H1 (cell line): ENCODE measurements around the gene MRPS6. TPM values are rescaled to one million over a fixed set of nuclear protein-coding genes. Genes with fewer than 3 reads are reported as not detected.

Source experiments
- CTCF ChIA-PET: fragments of 300-600 bp; sonication (Branson Sonifier 250); formaldehyde crosslinking; loops from one replicate; lab custom pipeline; 2021; ENCODE audit not compliant: partially characterized antibody; lab: Charles Lee
- POLR2A ChIA-PET: fragments of 300-600 bp; sonication (Branson Sonifier 250); formaldehyde crosslinking; loops from one replicate; lab custom pipeline; 2021; ENCODE audit warnings: inconsistent platforms; ENCODE audit not compliant: partially characterized antibody; lab: Charles Lee
- DNase-seq, 2 experiments: peaks; one replicate each; pipeline versions ENCODE4 v3.0.0 to v3.0.0-alpha.2; 2010 to 2022; ENCODE audit warnings: low spot score in 2 of 2, low read depth in 1 of 2, mixed read lengths in 1 of 2
- FAIRE-seq: peaks from 2 replicates; lab custom pipeline; 2011; peaks lifted over from hg19 to GRCh38; lab: Jason Lieb, UNC
- H2AFZ ChIP-seq: 2 replicates; pipeline ENCODE4 v1.8.1; 2012; ENCODE audit warnings: low read length, inconsistent platforms
- H2AK5ac ChIP-seq: 2 replicates; pipeline ENCODE4 v1.6.1; 2013; ENCODE audit warnings: low read depth, low read length
- H2BK120ac ChIP-seq: replicated peaks from 2 replicates; pipeline ENCODE3; 2013; ENCODE audit warnings: low read depth, low read length, inconsistent platforms
- H2BK12ac ChIP-seq: 2 replicates; pipeline ENCODE4 v1.6.1; 2013; ENCODE audit warnings: low read depth, low read length
- H2BK15ac ChIP-seq: 2 replicates; pipeline ENCODE4 v1.6.1; 2013; ENCODE audit warnings: low read length
- H2BK20ac ChIP-seq: 2 replicates; pipeline ENCODE4 v1.6.1; 2013; ENCODE audit warnings: low read length
- H2BK5ac ChIP-seq: 2 replicates; pipeline ENCODE4 v1.6.1; 2013; ENCODE audit warnings: low read depth, low read length
- H3K14ac ChIP-seq: 2 replicates; pipeline ENCODE4 v1.6.1; 2013; ENCODE audit warnings: inconsistent platforms; ENCODE audit not compliant: insufficient read length
- H3K18ac ChIP-seq: 2 replicates; pipeline ENCODE4 v1.6.1; 2013; ENCODE audit warnings: low read length; ENCODE audit errors: extremely low read depth
- H3K23ac ChIP-seq: 2 replicates; pipeline ENCODE4 v1.6.1; 2013; ENCODE audit warnings: inconsistent platforms; ENCODE audit not compliant: insufficient read length
- H3K23me2 ChIP-seq: 2 replicates; pipeline ENCODE4 v1.6.1; 2013; ENCODE audit warnings: low read depth, low read length
- H3K27ac ChIP-seq: 2 replicates; pipeline ENCODE4 v1.6.1; 2011; ENCODE audit warnings: low read depth, low read length, inconsistent platforms
- H3K27me3 ChIP-seq, 4 experiments: replicated peaks in 1 of 4; 1 replicate in 1 of 4; 2 replicates in 3 of 4; pipeline versions ENCODE4 v1.6.1 to v1.8.1; 2011 to 2013; ENCODE audit warnings: low read length in 3 of 4, mild to moderate bottlenecking in 3 of 4, inconsistent platforms in 2 of 4, mixed read lengths in 2 of 4, moderate library complexity in 1 of 4; ENCODE audit not compliant: control insufficient read depth in 3 of 4, insufficient read depth in 3 of 4; ENCODE audit errors: extremely low read depth in 1 of 4
- H3K36me3 ChIP-seq, 4 experiments: 2 replicates each; pipeline versions ENCODE4 v1.6.1 to v1.8.1; 2011 to 2013; ENCODE audit warnings: mild to moderate bottlenecking in 4 of 4, low read length in 3 of 4, moderate library complexity in 2 of 4, control low read depth in 1 of 4, inconsistent platforms in 1 of 4; ENCODE audit not compliant: insufficient read depth in 4 of 4, control insufficient read depth in 2 of 4
- H3K4ac ChIP-seq: replicated peaks from 2 replicates; pipeline ENCODE3; 2013; ENCODE audit warnings: low read length, low read depth, mixed read lengths, inconsistent platforms; ENCODE audit not compliant: insufficient read length
- H3K4me1 ChIP-seq, 4 experiments: replicated peaks in 1 of 4; 1 replicate in 1 of 4; 2 replicates in 3 of 4; pipeline versions ENCODE4 v1.6.1 to v1.8.1; 2011 to 2013; ENCODE audit warnings: low read length in 3 of 4, inconsistent platforms in 2 of 4, mixed read lengths in 1 of 4; ENCODE audit not compliant: insufficient read depth in 4 of 4, control insufficient read depth in 3 of 4
- H3K4me2 ChIP-seq, 2 experiments: 2 replicates each; pipeline versions ENCODE4 v1.6.1 to v1.8.1; 2011 to 2013; ENCODE audit warnings: low read depth in 2 of 2, low read length in 2 of 2, control low read depth in 1 of 2, inconsistent platforms in 1 of 2, mild to moderate bottlenecking in 1 of 2; ENCODE audit not compliant: insufficient read depth in 1 of 2
- H3K4me3 ChIP-seq, 4 experiments: fragments of 200-600, 300-600 bp in 1 of 4; sonication (generic), shearing (Covaris generic), sonication (Bioruptor Twin) in 1 of 4; 2 replicates each; pipeline versions ENCODE4 v1.5.1 to v1.8.1; 2011 to 2016; ENCODE audit warnings: low read length in 4 of 4, low read depth in 3 of 4, control low read depth in 2 of 4, inconsistent platforms in 2 of 4, mild to moderate bottlenecking in 2 of 4, mixed read lengths in 1 of 4, moderate library complexity in 1 of 4; ENCODE audit not compliant: insufficient read depth in 2 of 4; ENCODE audit errors: extremely low read depth in 1 of 4
- H3K56ac ChIP-seq: replicated peaks from 2 replicates; pipeline ENCODE3; 2013; ENCODE audit warnings: low read depth, mild to moderate bottlenecking, mixed read lengths, low read length, inconsistent platforms; ENCODE audit not compliant: insufficient read length
- H3K79me1 ChIP-seq: 2 replicates; pipeline ENCODE4 v1.6.1; 2013; ENCODE audit warnings: low read depth, low read length, control low read depth
- H3K79me2 ChIP-seq, 2 experiments: 2 replicates each; pipeline versions ENCODE4 v1.6.1 to v1.8.1; 2012 to 2013; ENCODE audit warnings: low read length in 2 of 2, mild to moderate bottlenecking in 2 of 2, inconsistent platforms in 1 of 2; ENCODE audit not compliant: insufficient read depth in 2 of 2, control insufficient read depth in 1 of 2
- H3K9ac ChIP-seq, 4 experiments: replicated peaks in 1 of 4; 1 replicate in 1 of 4; 2 replicates in 3 of 4; pipeline versions ENCODE4 v1.6.1 to v1.8.1; 2011 to 2013; ENCODE audit warnings: low read depth in 3 of 4, low read length in 3 of 4, control low read depth in 2 of 4, mild to moderate bottlenecking in 2 of 4, moderate library complexity in 2 of 4, inconsistent platforms in 1 of 4; ENCODE audit errors: extremely low read depth in 1 of 4
- H3K9me3 ChIP-seq, 2 experiments: 2 replicates each; pipeline versions ENCODE4 v1.6.1 to v1.8.1; 2012 to 2013; ENCODE audit warnings: mild to moderate bottlenecking in 2 of 2, moderate library complexity in 2 of 2, control low read depth in 1 of 2, inconsistent platforms in 1 of 2, low read depth in 1 of 2, low read length in 1 of 2, mixed read lengths in 1 of 2; ENCODE audit not compliant: insufficient read depth in 2 of 2
- H4K20me1 ChIP-seq, 2 experiments: replicated peaks in 1 of 2; 2 replicates each; pipeline versions ENCODE3 to v1.8.1; 2011 to 2013; ENCODE audit warnings: inconsistent platforms in 2 of 2, low read length in 2 of 2, mild to moderate bottlenecking in 1 of 2; ENCODE audit not compliant: insufficient read depth in 2 of 2, control insufficient read depth in 1 of 2
- H4K5ac ChIP-seq: 2 replicates; pipeline ENCODE4 v1.6.1; 2013; ENCODE audit warnings: low read length, low read depth, mixed read lengths, inconsistent platforms; ENCODE audit not compliant: insufficient read length
- H4K8ac ChIP-seq: 2 replicates; pipeline ENCODE4 v1.8.0; 2013; ENCODE audit warnings: mild to moderate bottlenecking, moderate library complexity, low read length, inconsistent platforms; ENCODE audit not compliant: insufficient read depth; ENCODE audit errors: extremely low read depth
- H4K91ac ChIP-seq: replicated peaks from 2 replicates; pipeline ENCODE3; 2013; ENCODE audit warnings: low read length, mixed read lengths, inconsistent platforms; ENCODE audit not compliant: insufficient read length
- CTBP2 ChIP-seq: IDR thresholded peaks from 2 replicates; pipeline ENCODE4 v1.7.0; 2011; ENCODE audit warnings: borderline replicate concordance, mild to moderate bottlenecking, moderate library complexity, mixed read lengths, low read length; ENCODE audit not compliant: insufficient read depth, insufficient read length
- HDAC6 ChIP-seq: IDR thresholded peaks from one replicate; pipeline ENCODE4 v1.7.1; 2012; ENCODE audit warnings: low read depth, mild to moderate bottlenecking, inconsistent platforms, low read length, moderate library complexity
- WGBS, 2 experiments: shearing (Covaris generic) in 1 of 2; methylation state at CpG; one replicate each; pipeline versions ENCODE4 v1.1.6 to v1.1.7; 2013 to 2015; ENCODE audit warnings: low lambda C conversion rate in 2 of 2, mixed read lengths in 2 of 2, inconsistent platforms in 1 of 2, low coverage in 1 of 2, missing lambda C conversion rate in 1 of 2; ENCODE audit not compliant: insufficient replicate concordance in 2 of 2, insufficient coverage in 1 of 2, insufficient read length in 1 of 2; ENCODE audit errors: extremely low coverage in 1 of 2, missing lambda C conversion rate in 1 of 2; 5-methylcytosine and 5-hydroxymethylcytosine counted together
- polyA plus RNA-seq, 7 experiments: library from polyadenylated mRNA; depleted of rRNA in 3 of 7; stranded (reverse) in 5 of 7; unstranded in 2 of 7; fragments of >200 nt in 5 of 7; fragments of 200-250 nt in 2 of 7; gene quantifications; 1 replicate in 5 of 7; 2 replicates in 1 of 7; 4 replicates in 1 of 7; pipeline versions ENCODE4 v1.2.1 to v1.2.3, GENCODE V29; 2011 to 2013; ENCODE audit warnings: missing spikeins in 2 of 7, mixed read lengths in 2 of 7
- total RNA-seq: library from RNA; stranded (reverse); fragmentation: NEBNext Ultra II Directional; extraction: Animal tissue kit (Norgen Biotek cat#: 25700); gene quantifications from 2 replicates; pipeline ENCODE4 v1.2.1, GENCODE V29; 2021

The MRPS6 gene
- total and polyA plus RNA-seq, 2 of the 8 experiments (the other 6 are each of a cell fraction or from before 2014, with no cell fraction given) = 62.7 to 156 TPM

DNA sequence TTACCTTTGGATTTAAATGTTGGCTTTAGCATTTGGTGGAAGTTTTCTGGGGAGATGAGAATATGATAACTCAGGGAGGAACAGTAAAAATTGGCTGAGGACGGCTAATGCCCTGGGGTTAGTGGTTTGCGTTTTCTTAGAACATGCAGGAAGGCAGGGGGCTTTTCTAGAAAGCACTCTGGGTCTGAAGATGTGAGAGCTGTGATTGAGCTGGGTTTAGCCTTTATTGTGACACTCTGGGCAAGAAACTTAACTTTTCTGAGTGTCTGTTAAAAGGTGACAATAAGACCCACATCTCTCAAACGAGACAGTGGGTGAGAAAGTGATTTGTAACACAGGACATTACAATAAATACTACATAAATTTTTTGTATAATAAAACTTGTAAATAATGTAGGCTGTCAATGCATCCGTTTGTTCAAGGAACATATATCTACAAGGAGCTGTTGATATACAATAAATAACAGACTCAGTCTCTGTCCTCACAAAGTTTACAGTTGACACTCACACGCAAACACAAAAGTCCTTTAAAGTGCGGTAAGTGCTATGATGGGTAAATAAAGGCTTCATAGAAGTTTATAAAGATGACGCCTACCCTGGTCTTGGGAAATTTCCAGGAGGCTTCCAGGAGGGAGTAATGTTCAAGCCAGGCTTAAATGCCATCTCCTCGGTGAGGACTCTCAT is 49.5 kb upstream of the MRPS6 start:
- H3K27me3 ChIP-seq = no peaks in the 10 kb centered on the region
- H3K79me2 ChIP-seq = no peaks in the 10 kb centered on the region
- no peak overlapping the region for H2BK5ac ChIP-seq
- H3K4me3 ChIP-seq = no peak overlapping the region
- H3K36me3 ChIP-seq = no peaks in the 10 kb centered on the region
- H3K27ac ChIP-seq = no peak overlapping the region
- no peak overlapping the region for H4K91ac ChIP-seq
- H3K23ac ChIP-seq = no peak overlapping the region
- H4K20me1 ChIP-seq = no peaks in the 10 kb centered on the region
- no peak overlapping the region for H2BK12ac ChIP-seq
- no peak overlapping the region for H3K4me2 ChIP-seq
- H3K9me3 ChIP-seq = no peaks in the 10 kb centered on the region
- H3K4me1 ChIP-seq = peaks cover 0 to 8% (median 2%) of the 10 kb centered on the region in 4 experiments; a peak in 2 of 7 replicates
- no peak overlapping the region for H2AK5ac ChIP-seq
- no peak overlapping the region for H2BK120ac ChIP-seq
- FAIRE-seq (no peak), DNase-seq (no peak)
- H4K8ac ChIP-seq = no peak overlapping the region
- CTCF ChIA-PET = interaction anchor here (0.6 to 1.0 kb wide), 3 partner anchors 54 to 177 kb away, joined by 3 to 4 read pairs (median 4); no protein-coding TSS in a partner anchor
- H2BK15ac ChIP-seq = no peak overlapping the region
- no peaks in the 10 kb centered on the region for H3K23me2 ChIP-seq
- H4K5ac ChIP-seq = no peak overlapping the region
- no peak overlapping the region for H3K18ac ChIP-seq
- H3K9ac ChIP-seq = no peak overlapping the region
- H3K79me1 ChIP-seq = no peaks in the 10 kb centered on the region
- H2AFZ ChIP-seq = no peak overlapping the region
- H3K56ac ChIP-seq = no peak overlapping the region
- POLR2A ChIA-PET = interaction anchor here (1.0 to 1.4 kb wide), 2 partner anchors 16 to 20 kb away, joined by 3 to 4 read pairs; no protein-coding TSS in a partner anchor
- no peak overlapping the region for H2BK20ac ChIP-seq
- H3K4ac ChIP-seq = no peak overlapping the region
- 87% methylated on average over 8 of the region's 8 CpGs; no CpG with 5 or more reads in 1 of the 2 experiments for WGBS, 2 experiments
- TF ChIP-seq HDAC6 (no peak), CTBP2 (no peak)
- no peak overlapping the region for H3K14ac ChIP-seq
